Measurements from ENCODE around the gene HNRNPD. TPM values are rescaled to one million over a fixed set of nuclear protein-coding genes. Genes with fewer than 3 reads are reported as not detected.

The HNRNPD gene
- total and polyA plus RNA-seq, 2 of the 8 experiments (the other 6 are each of a cell fraction or from before 2014, with no cell fraction given), result 118 to 646 TPM

GRCh38 chr4:82352118-82352824 is 21.5 kb downstream of the HNRNPD start:
- no peak for DNase-seq (ENCODE audit: low read depth in 1 of 2, low spot score in 2 of 2)
- no peak overlapping the region for H2AK5ac ChIP-seq (ENCODE audit: low read depth, low read length)
- peaks cover 20 to 74% (median 47%) of the 10 kb centered on the region in 4 experiments for H3K36me3 ChIP-seq (ENCODE audit: control insufficient read depth in 2 of 4, insufficient read depth in 4 of 4, low read length in 3 of 4)
- no peak overlapping the region for H3K9ac ChIP-seq (replicated peaks in 1 of 4; ENCODE audit: extremely low read depth in 1 of 4, low read depth in 3 of 4, low read length in 3 of 4)
- H3K4ac ChIP-seq (replicated peaks; ENCODE audit: insufficient read length, low read depth, low read length), result no peak overlapping the region
- H3K79me2 ChIP-seq (ENCODE audit: control insufficient read depth in 1 of 2, insufficient read depth in 2 of 2, low read length in 2 of 2), result peaks cover 0 to 62% of the 10 kb centered on the region in 2 experiments; a peak in 2 of 4 replicates
- H3K4me3 ChIP-seq (ENCODE audit: extremely low read depth in 1 of 4, insufficient read depth in 2 of 4, low read depth in 3 of 4, low read length in 4 of 4), result no peak overlapping the region
- no peaks in the 10 kb centered on the region for H3K9me3 ChIP-seq (ENCODE audit: insufficient read depth in 2 of 2, low read depth in 1 of 2, low read length in 1 of 2)
- H4K5ac ChIP-seq (ENCODE audit: insufficient read length, low read depth, low read length), result no peak overlapping the region
- H2BK120ac ChIP-seq (replicated peaks; ENCODE audit: low read depth, low read length), result no peak overlapping the region
- H3K4me1 ChIP-seq (replicated peaks in 1 of 4; ENCODE audit: control insufficient read depth in 3 of 4, insufficient read depth in 4 of 4, low read length in 3 of 4), result no peaks in the 10 kb centered on the region
- 93% methylated on average over 6 of the region's 6 CpGs; no CpG with 5 or more reads in 1 of the 2 experiments for WGBS, 2 experiments (ENCODE audit: extremely low coverage in 1 of 2, insufficient coverage in 1 of 2, insufficient read length in 1 of 2, insufficient replicate concordance in 2 of 2, low coverage in 1 of 2, low lambda C conversion rate in 2 of 2, missing lambda C conversion rate in 1 of 2)
- no peak overlapping the region for H3K4me2 ChIP-seq (ENCODE audit: insufficient read depth in 1 of 2, low read depth in 2 of 2, low read length in 2 of 2)
- no peaks in the 10 kb centered on the region for H3K27me3 ChIP-seq (replicated peaks in 1 of 4; ENCODE audit: control insufficient read depth in 3 of 4, extremely low read depth in 1 of 4, insufficient read depth in 3 of 4, low read length in 3 of 4)
- no peak overlapping the region for H2BK5ac ChIP-seq (ENCODE audit: low read depth, low read length)
- H3K23ac ChIP-seq (ENCODE audit: insufficient read length), result no peak overlapping the region
- no peak overlapping the region for H2AFZ ChIP-seq (ENCODE audit: low read length)
- no peak overlapping the region for H3K27ac ChIP-seq (ENCODE audit: low read depth, low read length)
- no peak overlapping the region for H4K8ac ChIP-seq (ENCODE audit: extremely low read depth, insufficient read depth, low read length)
- no peak overlapping the region for H3K56ac ChIP-seq (replicated peaks; ENCODE audit: insufficient read length, low read depth, low read length)
- H3K14ac ChIP-seq (ENCODE audit: insufficient read length), result no peak overlapping the region
- H3K23me2 ChIP-seq (ENCODE audit: low read depth, low read length), result no peaks in the 10 kb centered on the region
- FAIRE-seq, result no peak
- H2BK12ac ChIP-seq (ENCODE audit: low read depth, low read length), result no peak overlapping the region
- CTCF ChIA-PET (ENCODE audit: partially characterized antibody), result interaction anchor here (0.9 kb wide), 2 partner anchors 14 to 77 kb away, joined by 3 read pairs; no protein-coding TSS in a partner anchor
- H3K79me1 ChIP-seq (ENCODE audit: low read depth, low read length), result peaks cover 4% of the 10 kb centered on the region; the same call in 1 of the 2 replicates
- no peak overlapping the region for H3K18ac ChIP-seq (ENCODE audit: extremely low read depth, low read length)
- peaks cover 4 to 15% of the 10 kb centered on the region in 2 experiments for H4K20me1 ChIP-seq (replicated peaks in 1 of 2; ENCODE audit: control insufficient read depth in 1 of 2, insufficient read depth in 2 of 2, low read length in 2 of 2)
- no peak overlapping the region for H2BK20ac ChIP-seq (ENCODE audit: low read length)
- H2BK15ac ChIP-seq (ENCODE audit: low read length), result no peak overlapping the region
- POLR2A ChIA-PET (ENCODE audit: partially characterized antibody), result interaction anchor here (0.9 to 4.9 kb wide), 9 partner anchors 8 to 77 kb away, joined by 3 to 25 read pairs (median 4); no protein-coding TSS in a partner anchor
- TF ChIP-seq JUN (IDR thresholded peaks at IDR 0.05; ENCODE audit: low read depth, low read length), result no peak
- no peak for TF ChIP-seq E2F6 (IDR thresholded peaks at IDR 0.05)
- no peak for TF ChIP-seq RFX5 (IDR thresholded peaks at IDR 0.05; ENCODE audit: borderline replicate concordance, low read depth, low read length)
- TF ChIP-seq CBX8 (IDR thresholded peaks at IDR 0.05; ENCODE audit: borderline replicate concordance, low read depth, low read length), result no peak
- peak; percentile 80 for TF ChIP-seq POLR2AphosphoS5 (IDR thresholded peaks at IDR 0.05; ENCODE audit: low read depth, low read length)
- TF ChIP-seq POLR2A (IDR thresholded peaks at IDR 0.05; ENCODE audit: control extremely low read depth in 1 of 2, low read depth in 2 of 2, low read length in 2 of 2), result peak; percentile 41 to 48; a peak in 2 of 3 replicates
- no peak for TF ChIP-seq SUZ12 (IDR thresholded peaks at IDR 0.05; ENCODE audit: low read length)
- TF ChIP-seq RBBP5 (IDR thresholded peaks at IDR 0.05; ENCODE audit: borderline replicate concordance, low read depth, low read length), result no peak
- H4K91ac ChIP-seq (replicated peaks; ENCODE audit: insufficient read length, low read length), result no peak overlapping the region

Data from H1 (cell line).